Testis (tissue), 3 donors: ENCODE measurements around the gene STAT6. TPM values are rescaled to one million over a fixed set of nuclear protein-coding genes. Genes with fewer than 3 reads are reported as not detected.

Experiments used
- DNase-seq: peaks from one replicate; pipeline ENCODE4 v3.0.0-alpha.2; 2019
- H3K27ac ChIP-seq, 2 donors: fragments of 200-600 bp; sonication (generic); one replicate each; pipeline ENCODE4 v1.5.1; 2019
- H3K27me3 ChIP-seq: fragments of 200-600 bp; sonication (generic); one replicate; pipeline ENCODE4 v1.5.1; 2019
- H3K36me3 ChIP-seq: fragments of 200-600 bp; sonication (generic); one replicate; pipeline ENCODE4 v1.5.1; 2017; ENCODE audit warnings: low read depth; ENCODE audit errors: missing control alignments
- H3K4me1 ChIP-seq: fragments of 200-600 bp; sonication (generic); one replicate; pipeline ENCODE4 v1.5.1; 2019
- H3K4me3 ChIP-seq, 2 donors: fragments of 200-600 bp; sonication (generic); one replicate each; pipeline ENCODE4 v1.5.1; 2017 to 2019
- H3K9me3 ChIP-seq: fragments of 200-600 bp; sonication (generic); one replicate; pipeline ENCODE4 v1.5.1; 2017
- POLR2A ChIP-seq: fragments of 450-650 bp; IDR thresholded peaks from one replicate; pipeline ENCODE4 v1.6.1; 2017; ENCODE audit warnings: antibody characterized with exemption, mild to moderate bottlenecking, moderate library complexity
- WGBS, 2 donors: methylation state at CpG; one replicate each; pipeline ENCODE4 v1.1.5; 2018; 5-methylcytosine and 5-hydroxymethylcytosine counted together
- intact Hi-C: fragments of 100-400 bp; cut with DNase I; formaldehyde crosslinking; loops from one replicate; pipeline ENCODE4 v1.15.1; 2023; ENCODE audit warnings: low total_unique reads
- polyA plus RNA-seq: library from polyadenylated mRNA; stranded (reverse); fragments of 350-450 nt; fragmentation: Illumina TruSeq; extraction: RNeasy Lipid Tissue Mini Kit (QIAGEN cat#74804); gene quantifications from one replicate; pipeline ENCODE4 v1.2.3, GENCODE V29; 2014; ENCODE audit warnings: low read depth, low replicate concordance; ENCODE audit not compliant: insufficient read depth
- total RNA-seq, 2 donors: library from RNA; depleted of rRNA; stranded (reverse); fragments of >200 nt; gene quantifications; one replicate each; pipeline ENCODE4 v1.2.3, GENCODE V29; 2016
- TF ChIP-seq, protein P1 (sequence below), 3 experiments: fragments of 450-650 bp in 2 of 3; fragments of 200-600 bp in 1 of 3; sonication (generic) in 1 of 3; IDR thresholded peaks; one replicate each; pipeline ENCODE4 v1.5.1; 2016 to 2019; ENCODE audit warnings: antibody characterized with exemption in 3 of 3, mild to moderate bottlenecking in 2 of 3, moderate library complexity in 1 of 3

STAT6 gene
- total and polyA plus RNA-seq, 3 donors from 2014 or later, result 53.2 to 81.5 (median 66.2) TPM

DNA sequence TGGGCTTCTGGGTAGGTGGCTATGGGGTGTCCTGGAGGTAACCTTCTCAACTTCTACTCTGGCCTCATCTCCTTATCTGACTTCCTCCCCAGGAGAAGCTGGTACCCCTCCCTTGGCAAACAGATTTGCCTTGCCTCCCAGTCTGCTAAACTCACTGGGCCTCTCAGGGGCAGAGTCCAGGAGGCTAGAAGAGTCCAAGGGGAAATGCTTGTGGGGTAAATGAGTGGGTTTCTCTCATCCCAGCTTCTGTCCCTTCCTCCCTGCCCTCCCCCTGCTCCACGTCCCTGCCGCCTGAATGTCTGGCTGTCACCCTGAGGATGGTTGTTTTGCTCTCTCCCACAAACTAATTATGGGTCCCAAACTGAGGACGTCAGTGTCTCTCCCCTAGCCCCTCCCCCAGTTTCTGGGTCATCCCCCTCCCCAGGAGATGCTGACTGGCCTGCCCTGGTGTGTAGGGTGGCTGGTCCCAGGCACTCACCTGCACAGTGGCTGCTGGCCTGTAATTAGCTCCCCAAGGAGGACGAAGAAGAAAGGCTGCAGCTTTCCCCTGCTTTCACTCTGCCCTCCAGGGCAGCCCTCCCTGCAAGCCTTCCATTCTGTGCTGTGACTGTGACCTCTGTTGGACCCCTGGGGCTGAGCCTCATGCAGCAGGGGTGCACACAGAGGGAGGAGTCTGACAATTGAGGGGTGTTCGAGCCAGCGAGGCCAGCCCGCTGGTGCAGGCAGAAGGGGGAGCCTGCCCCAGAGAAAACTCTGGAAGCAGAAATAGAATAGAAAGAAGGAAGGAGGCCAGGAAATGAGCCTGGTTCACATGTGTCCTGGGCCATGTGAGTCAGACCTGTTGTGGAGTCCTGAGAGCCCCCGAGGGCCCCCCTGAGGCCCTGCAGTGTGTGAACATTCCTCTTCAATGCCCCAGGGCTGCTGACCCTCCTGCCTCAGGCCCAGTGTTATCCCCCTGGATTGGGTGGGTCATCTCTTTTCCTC lies 36.1 kb upstream of the STAT6 start, which contains the start of gene LRP1-AS:
TSS of gene LRP1-AS (minus strand) at position 659 of the 984 bp plus-strand sequence.
- intact Hi-C loops, result no loop called here
- H3K27ac ChIP-seq, result peak within 1 kb of the TSS; percentile 68 to 86
- no peak within 1 kb of the TSS for H3K4me3 ChIP-seq
- H3K36me3 ChIP-seq, result no peaks in the 10 kb centered on the region
- no peak for TF ChIP-seq POLR2A
- TF ChIP-seq, protein P1, sequence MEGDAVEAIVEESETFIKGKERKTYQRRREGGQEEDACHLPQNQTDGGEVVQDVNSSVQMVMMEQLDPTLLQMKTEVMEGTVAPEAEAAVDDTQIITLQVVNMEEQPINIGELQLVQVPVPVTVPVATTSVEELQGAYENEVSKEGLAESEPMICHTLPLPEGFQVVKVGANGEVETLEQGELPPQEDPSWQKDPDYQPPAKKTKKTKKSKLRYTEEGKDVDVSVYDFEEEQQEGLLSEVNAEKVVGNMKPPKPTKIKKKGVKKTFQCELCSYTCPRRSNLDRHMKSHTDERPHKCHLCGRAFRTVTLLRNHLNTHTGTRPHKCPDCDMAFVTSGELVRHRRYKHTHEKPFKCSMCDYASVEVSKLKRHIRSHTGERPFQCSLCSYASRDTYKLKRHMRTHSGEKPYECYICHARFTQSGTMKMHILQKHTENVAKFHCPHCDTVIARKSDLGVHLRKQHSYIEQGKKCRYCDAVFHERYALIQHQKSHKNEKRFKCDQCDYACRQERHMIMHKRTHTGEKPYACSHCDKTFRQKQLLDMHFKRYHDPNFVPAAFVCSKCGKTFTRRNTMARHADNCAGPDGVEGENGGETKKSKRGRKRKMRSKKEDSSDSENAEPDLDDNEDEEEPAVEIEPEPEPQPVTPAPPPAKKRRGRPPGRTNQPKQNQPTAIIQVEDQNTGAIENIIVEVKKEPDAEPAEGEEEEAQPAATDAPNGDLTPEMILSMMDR (IDR thresholded peaks at IDR 0.05), result no peak
- no peaks in the 10 kb centered on the region for H3K27me3 ChIP-seq
- 46 to 49% methylated on average over 8 of the region's 8 CpGs for WGBS, 2 donors
- H3K4me1 ChIP-seq, result peaks cover 85% of the 10 kb centered on the region
- no peaks in the 10 kb centered on the region for H3K9me3 ChIP-seq
- DNase-seq, result no peak

- Histone ChIP-seq H3K4me3 (no peak overlapping the region), H3K9me3 (no peaks in the 10 kb centered on the region), H3K4me1 (peaks cover 80% of the 10 kb centered on the region), H3K36me3 (no peaks in the 10 kb centered on the region), H3K27me3 (no peaks in the 10 kb centered on the region), H3K27ac (peak overlapping the region in 1 of 2 donors; percentile 62)
- intact Hi-C loops, result no loop called here
- WGBS, 2 donors, result 61 to 74% methylated on average over 2 of the region's 2 CpGs
- no peak for DNase-seq
- TF ChIP-seq, protein P1 (IDR thresholded peaks at IDR 0.05), result no peak
- TF ChIP-seq POLR2A, result no peak
Observed at GRCh38 chr12:57146092-57146491, 34.9 kb upstream of the STAT6 start.

DNA sequence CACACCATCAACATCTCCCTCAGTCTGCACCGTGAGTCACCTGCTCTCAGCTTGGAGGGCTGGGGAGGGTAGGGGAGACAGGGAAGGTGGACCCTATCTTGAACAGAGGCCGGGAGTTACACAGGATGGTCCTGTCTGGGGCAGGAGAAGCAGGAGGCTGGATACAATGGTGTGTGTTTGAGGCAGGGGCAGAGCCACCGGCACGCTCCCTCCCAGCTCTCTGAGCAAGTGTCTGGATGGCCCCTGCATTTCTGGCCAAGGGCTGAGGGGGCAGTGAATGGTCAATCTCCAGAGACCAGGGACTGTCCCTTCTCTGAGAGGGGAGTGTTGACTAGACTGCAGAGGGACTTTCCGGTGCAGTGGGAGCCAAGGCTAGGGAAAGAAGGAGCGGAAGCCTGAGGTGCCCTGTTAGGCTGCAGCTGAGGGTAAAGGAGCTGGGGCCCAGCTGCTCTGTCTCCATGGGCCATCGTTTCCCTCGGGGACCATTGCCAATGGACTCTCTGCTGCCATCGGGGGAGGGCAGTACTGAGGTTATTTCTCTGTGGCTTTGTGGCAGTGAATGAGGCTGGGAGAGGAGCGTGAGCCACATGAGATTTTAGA lies 34.4 kb upstream of the STAT6 start:
- no peak for DNase-seq
- intact Hi-C loops, result no loop called here
- 50 to 66% methylated on average over 6 to 10 of the region's 10 CpGs for WGBS, 2 donors
- Histone ChIP-seq H3K27ac (peak overlapping the region in 1 of 2 donors; percentile 1), H3K4me1 (peaks cover 75% of the 10 kb centered on the region), H3K9me3 (no peaks in the 10 kb centered on the region), H3K36me3 (no peaks in the 10 kb centered on the region), H3K27me3 (no peaks in the 10 kb centered on the region), H3K4me3 (no peak overlapping the region)
- TF ChIP-seq, protein P1 (IDR thresholded peaks at IDR 0.05), result no peak
- no peak for TF ChIP-seq POLR2A

GRCh38 chr12:57143454-57143853 lies 32.3 kb upstream of the STAT6 start:
- Histone ChIP-seq H3K36me3 (no peaks in the 10 kb centered on the region), H3K27me3 (no peaks in the 10 kb centered on the region), H3K9me3 (no peaks in the 10 kb centered on the region), H3K27ac (peak overlapping the region; percentile 59 to 70), H3K4me3 (no peak overlapping the region), H3K4me1 (peaks cover 56% of the 10 kb centered on the region)
- no peak for TF ChIP-seq POLR2A
- TF ChIP-seq, protein P1 (IDR thresholded peaks at IDR 0.05), result no peak
- 45% methylated on average over 4 of the region's 4 CpGs; no CpG with 5 or more reads in 1 of the 2 donors for WGBS, 2 donors
- no peak for DNase-seq
- intact Hi-C loops, result no loop called here
